Thoracic aorta (tissue), 2 donors: ENCODE measurements around the gene PEPD. TPM values are rescaled to one million over a fixed set of nuclear protein-coding genes. Genes with fewer than 3 reads are reported as not detected.

Experiments
- ATAC-seq: fragments of 150-250 bp; one replicate; pipeline ENCODE4 v1.8.0; 2017; ENCODE audit warnings: low read depth; ENCODE audit not compliant: insufficient number of reproducible peaks, low FRiP score
- DNase-seq: peaks from one replicate; pipeline ENCODE4 v3.0.0-alpha.2; 2020; ENCODE audit warnings: low spot score
- H3K27ac ChIP-seq, 2 donors: fragments of 200-600 bp; sonication (generic); 1 replicate in 1 of 2; 2 replicates in 1 of 2; pipeline ENCODE4 v1.5.1; 2016; ENCODE audit warnings: mild to moderate bottlenecking in 2 of 2, moderate library complexity in 2 of 2
- H3K27me3 ChIP-seq: fragments of 200-600 bp; sonication (generic); replicated peaks from 2 replicates; pipeline ENCODE4 v1.6.0; 2016; ENCODE audit warnings: mild to moderate bottlenecking; ENCODE audit not compliant: insufficient read depth
- H3K36me3 ChIP-seq: fragments of 200-600 bp; sonication (generic); one replicate; pipeline ENCODE4 v1.5.1; 2016
- H3K4me1 ChIP-seq, 2 donors: fragments of 200-600 bp; sonication (generic); 1 replicate in 1 of 2; 2 replicates in 1 of 2; pipeline versions ENCODE4 v1.5.1 to v1.6.0; 2016; ENCODE audit warnings: low read depth in 2 of 2, mild to moderate bottlenecking in 1 of 2; ENCODE audit not compliant: control insufficient read depth in 1 of 2
- H3K4me3 ChIP-seq: fragments of 200-600 bp; sonication (generic); 2 replicates; pipeline ENCODE4 v1.5.1; 2016; ENCODE audit warnings: mild to moderate bottlenecking
- H3K9me3 ChIP-seq: fragments of 200-600 bp; sonication (generic); 2 replicates; pipeline ENCODE4 v1.5.1; 2016
- total RNA-seq, 2 donors: library from RNA; depleted of rRNA; stranded (reverse); fragments of >200 nt; gene quantifications; one replicate each; pipeline versions ENCODE4 v1.1.0 to v1.2.3, GENCODE V29; 2016
- TF ChIP-seq, protein P1 (sequence below): fragments of 200-600 bp; sonication (generic); IDR thresholded peaks from one replicate; pipeline ENCODE4 v1.5.1; 2019; ENCODE audit warnings: antibody characterized with exemption

PEPD gene
- total RNA-seq, 2 donors from 2014 or later = 48.7 to 70.9 TPM

DNA sequence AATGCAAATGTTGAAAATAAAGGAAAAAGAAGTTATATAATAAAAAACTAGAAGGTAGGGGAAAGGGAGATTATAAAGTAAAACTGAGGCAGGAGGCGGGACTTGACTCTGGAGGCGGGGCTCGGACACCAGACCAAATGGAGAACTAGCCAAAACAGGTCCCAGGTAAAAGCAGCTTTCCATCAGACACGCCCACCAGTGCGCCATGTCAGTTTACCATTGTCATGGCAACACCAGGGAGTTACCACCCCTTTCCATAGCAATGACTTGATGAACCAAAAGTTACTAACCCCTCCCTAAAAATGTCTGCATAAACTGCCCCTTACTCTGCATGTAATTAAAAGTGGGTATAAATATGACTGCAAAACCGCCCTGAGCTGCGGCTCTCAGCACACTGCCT is 70.9 kb downstream of the PEPD start:
- TF ChIP-seq, protein P1, sequence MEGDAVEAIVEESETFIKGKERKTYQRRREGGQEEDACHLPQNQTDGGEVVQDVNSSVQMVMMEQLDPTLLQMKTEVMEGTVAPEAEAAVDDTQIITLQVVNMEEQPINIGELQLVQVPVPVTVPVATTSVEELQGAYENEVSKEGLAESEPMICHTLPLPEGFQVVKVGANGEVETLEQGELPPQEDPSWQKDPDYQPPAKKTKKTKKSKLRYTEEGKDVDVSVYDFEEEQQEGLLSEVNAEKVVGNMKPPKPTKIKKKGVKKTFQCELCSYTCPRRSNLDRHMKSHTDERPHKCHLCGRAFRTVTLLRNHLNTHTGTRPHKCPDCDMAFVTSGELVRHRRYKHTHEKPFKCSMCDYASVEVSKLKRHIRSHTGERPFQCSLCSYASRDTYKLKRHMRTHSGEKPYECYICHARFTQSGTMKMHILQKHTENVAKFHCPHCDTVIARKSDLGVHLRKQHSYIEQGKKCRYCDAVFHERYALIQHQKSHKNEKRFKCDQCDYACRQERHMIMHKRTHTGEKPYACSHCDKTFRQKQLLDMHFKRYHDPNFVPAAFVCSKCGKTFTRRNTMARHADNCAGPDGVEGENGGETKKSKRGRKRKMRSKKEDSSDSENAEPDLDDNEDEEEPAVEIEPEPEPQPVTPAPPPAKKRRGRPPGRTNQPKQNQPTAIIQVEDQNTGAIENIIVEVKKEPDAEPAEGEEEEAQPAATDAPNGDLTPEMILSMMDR = no peak
- DNase-seq (no peak), ATAC-seq (no peak)
- H3K9me3 ChIP-seq = no peaks in the 10 kb centered on the region
- H3K36me3 ChIP-seq = no peaks in the 10 kb centered on the region
- no peak overlapping the region for H3K27ac ChIP-seq
- H3K27me3 ChIP-seq = no peaks in the 10 kb centered on the region
- no peak overlapping the region for H3K4me3 ChIP-seq
- H3K4me1 ChIP-seq = no peaks in the 10 kb centered on the region

DNA sequence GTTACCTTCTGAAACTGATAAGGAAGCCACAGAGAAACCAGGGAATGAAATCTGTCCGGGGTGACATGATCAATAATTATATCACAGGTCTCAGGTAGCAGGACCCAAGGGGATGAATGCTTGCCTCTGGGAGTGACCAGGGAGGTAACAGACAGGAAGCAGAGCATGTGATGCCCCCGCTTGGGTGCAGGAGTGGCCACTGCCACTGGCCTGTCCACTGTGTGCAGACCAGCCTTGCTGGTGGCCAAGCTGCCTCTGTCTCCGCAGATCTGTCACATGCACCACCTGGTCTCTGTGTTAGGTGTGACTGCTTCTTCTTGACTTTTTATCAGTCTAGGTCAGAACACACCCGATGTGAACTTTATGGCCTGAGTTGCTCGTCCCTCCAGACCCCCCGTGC is 71.8 kb downstream of the PEPD start:
- TF ChIP-seq, protein P1 = no peak
- Histone ChIP-seq H3K36me3 (no peaks in the 10 kb centered on the region), H3K4me3 (no peak overlapping the region), H3K4me1 (no peaks in the 10 kb centered on the region), H3K27ac (no peak overlapping the region), H3K27me3 (no peaks in the 10 kb centered on the region), H3K9me3 (no peaks in the 10 kb centered on the region)
- ATAC-seq (no peak), DNase-seq (no peak)

DNA sequence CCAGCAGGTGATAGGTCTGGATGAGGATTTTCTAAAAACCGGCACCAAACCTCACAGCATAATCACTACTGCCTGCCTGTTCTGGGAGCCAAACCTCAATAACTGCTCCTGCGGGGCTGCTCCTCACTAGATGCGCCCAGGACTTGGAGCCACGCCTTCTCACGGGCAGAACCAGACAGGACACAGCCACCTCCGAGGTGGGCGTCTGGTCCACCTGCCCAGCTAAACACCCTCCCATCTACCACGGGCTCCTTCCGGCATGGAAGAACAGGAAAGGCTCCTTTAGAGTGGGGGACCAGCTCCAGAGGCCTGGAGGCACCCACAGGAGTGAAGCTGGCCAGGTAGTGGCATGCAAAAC is 73.5 kb downstream of the PEPD start:
- no peak overlapping the region for H3K27ac ChIP-seq
- H3K4me3 ChIP-seq = no peak overlapping the region
- DNase-seq (no peak), ATAC-seq (no peak)
- no peaks in the 10 kb centered on the region for H3K9me3 ChIP-seq
- H3K27me3 ChIP-seq = no peaks in the 10 kb centered on the region
- H3K36me3 ChIP-seq = no peaks in the 10 kb centered on the region
- TF ChIP-seq, protein P1 = no peak
- H3K4me1 ChIP-seq = no peaks in the 10 kb centered on the region

DNA sequence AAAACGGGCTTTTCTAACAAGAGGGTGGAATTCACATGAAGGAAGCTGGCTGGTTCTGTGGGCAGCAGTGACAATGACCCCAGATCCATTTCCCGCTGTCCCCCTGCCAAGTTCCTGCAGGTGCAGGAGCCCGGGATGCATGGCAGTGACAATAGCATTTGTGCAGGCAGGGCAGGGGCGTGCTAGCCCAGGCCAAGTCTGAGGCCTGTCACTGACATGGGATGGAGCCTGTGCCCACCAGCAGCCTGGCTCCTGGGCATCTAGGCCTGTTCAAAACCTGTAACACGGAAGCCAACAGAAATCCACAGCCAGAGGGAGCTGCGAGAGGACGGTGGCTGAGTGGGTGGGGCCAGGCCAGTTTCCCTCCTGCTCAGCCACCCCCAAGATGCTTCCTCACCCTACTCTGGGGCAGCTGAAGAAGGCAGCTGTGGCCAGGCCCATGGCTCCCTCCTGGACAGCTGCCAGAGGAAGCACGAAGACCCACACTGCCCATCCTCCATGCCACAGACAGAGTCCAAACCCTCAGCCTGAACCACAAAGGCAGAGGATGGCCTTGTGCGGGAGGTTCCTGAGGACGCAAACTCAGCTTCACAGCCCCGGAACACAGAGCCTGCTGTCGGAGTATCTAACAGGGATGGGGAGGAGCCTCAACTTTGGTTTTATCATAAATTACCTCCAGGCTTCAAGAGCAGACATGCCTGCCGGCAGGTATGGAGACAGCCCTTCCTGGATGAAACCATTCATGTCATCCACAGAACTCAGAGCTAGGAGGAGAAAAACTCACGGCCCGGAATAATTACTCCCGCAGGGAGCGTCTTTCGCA is 74.0 kb downstream of the PEPD start:
- Histone ChIP-seq H3K27me3 (no peaks in the 10 kb centered on the region), H3K36me3 (no peaks in the 10 kb centered on the region), H3K27ac (no peak overlapping the region), H3K4me1 (no peaks in the 10 kb centered on the region), H3K9me3 (no peaks in the 10 kb centered on the region), H3K4me3 (no peak overlapping the region)
- ATAC-seq (no peak), DNase-seq (no peak)
- TF ChIP-seq, protein P1 = no peak

DNA sequence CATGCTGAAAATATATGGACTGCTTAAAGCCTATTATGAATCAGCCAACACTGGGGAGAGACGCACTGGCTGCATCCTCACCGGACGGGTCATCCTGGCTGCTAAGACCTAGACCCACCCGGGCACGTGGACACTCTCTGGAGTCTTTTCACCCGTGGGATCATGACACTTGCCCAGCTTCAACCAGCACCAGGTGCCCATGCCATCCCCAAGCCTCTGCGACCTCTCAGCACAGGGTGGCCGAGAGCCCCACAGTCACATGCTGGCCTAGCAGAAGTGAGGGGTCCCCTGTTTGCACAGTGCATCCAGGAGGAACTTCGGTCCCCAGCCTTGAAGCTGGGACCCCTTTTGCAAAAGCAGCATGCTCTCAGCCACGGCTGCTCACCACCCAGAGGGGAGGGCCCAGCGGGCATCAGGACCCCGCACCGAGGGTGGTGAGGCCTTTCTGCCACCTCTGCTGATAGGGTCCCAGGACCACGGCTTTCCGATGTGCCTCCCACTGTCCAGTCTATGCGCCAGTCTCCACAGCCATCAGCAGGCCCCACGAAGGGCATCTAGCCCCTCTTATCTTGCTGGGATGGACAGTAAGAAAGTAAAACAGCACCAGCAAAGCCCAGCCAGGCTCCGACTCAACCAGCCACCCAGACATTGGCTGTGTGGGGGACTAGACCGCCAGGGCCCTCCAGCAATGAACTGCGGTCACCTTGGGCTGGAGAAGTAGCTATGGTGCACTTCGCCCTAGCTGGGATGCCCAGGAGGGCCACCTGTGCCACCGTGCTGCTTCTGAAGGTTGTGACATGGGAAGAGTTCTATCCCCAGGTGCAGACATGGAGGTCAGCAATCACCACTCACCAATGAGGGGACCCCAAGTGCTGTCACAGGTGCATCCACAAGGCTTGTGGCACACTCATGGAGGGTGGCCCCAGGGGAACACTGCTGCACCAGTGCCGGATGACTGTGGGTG is 75.0 kb downstream of the PEPD start:
- ATAC-seq (no peak), DNase-seq (no peak)
- H3K36me3 ChIP-seq = no peaks in the 10 kb centered on the region
- no peaks in the 10 kb centered on the region for H3K4me1 ChIP-seq
- no peaks in the 10 kb centered on the region for H3K9me3 ChIP-seq
- TF ChIP-seq, protein P1 = no peak
- H3K27ac ChIP-seq = no peak overlapping the region
- H3K27me3 ChIP-seq = no peaks in the 10 kb centered on the region
- no peak overlapping the region for H3K4me3 ChIP-seq
